Muscle of back (tissue), 11 donors: Measurements from ENCODE around the gene RPLP1. TPM values are rescaled to one million over a fixed set of nuclear protein-coding genes. Genes with fewer than 3 reads are reported as not detected.

Experiments
- DNase-seq, 3 donors: peaks; one replicate each; pipeline versions ENCODE4 v3.0.0 to v3.0.0-alpha.2; 2013
- polyA plus RNA-seq, 10 donors: library from polyadenylated mRNA; unstranded; fragments of 120-200 nt; gene quantifications; one replicate each; pipeline ENCODE4 v1.2.1, GENCODE V29; 2013; ENCODE audit not compliant: insufficient read length in 10 of 10

RPLP1 gene
- polyA plus RNA-seq, 10 donors = 2,594 to 4,870 (median 3,182) TPM

DNA sequence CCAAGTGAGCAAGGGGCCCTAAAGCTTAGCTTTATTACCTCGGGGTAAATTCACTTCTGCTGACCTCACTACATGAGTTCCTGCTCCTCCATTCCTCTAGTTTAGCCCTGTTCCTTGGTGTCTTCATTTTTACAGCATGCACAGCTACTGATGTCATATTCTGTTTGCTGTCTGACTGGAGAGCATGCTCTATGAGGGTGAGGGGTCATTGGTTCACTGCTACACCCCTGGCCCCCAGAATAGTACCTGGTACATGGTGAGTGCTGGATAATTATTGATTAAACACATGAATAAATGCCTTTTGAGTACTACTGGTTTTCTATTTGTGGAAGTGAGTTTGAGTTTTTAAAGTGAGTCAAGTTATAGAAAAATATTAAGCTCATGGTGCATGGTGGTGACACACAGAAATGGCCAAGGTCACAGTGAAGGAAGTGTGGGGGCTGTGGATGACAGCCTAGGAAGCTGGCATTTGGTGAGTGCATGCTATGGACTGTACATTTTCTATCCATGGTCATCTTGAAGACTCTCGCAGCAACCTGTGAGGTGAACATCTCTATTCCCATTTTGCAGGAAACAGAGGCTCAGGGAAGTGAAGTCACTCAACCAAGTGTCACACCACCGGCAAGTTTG, 34.0 kb downstream of the RPLP1 start:
- DNase-seq = no peak

DNA sequence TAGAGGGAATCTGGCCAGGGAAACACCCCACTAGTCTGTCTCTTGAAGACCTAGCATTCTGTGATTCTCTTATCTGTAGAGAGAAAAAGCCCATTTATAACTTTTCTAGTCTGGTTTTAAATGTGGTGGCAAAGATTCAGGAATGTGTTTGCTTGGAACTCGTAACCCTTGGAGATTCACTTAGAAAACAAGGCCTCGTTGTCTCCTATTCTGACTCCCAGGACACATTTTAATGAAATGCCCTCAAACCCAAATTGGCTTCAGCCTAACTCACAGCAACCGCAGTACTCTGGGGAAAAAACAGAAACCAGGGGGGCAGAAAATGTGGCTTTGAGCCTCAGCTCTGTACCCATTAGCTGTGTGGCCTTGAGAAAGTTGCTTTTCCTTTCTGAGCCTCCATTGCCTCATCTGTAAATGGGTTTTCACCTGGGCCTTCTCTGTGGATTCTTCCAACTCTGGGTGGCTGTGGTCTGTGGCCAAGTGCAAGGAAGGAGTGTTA, 36.5 kb downstream of the RPLP1 start:
- DNase-seq = peak in 1 of 3 donors; percentile 37

DNA sequence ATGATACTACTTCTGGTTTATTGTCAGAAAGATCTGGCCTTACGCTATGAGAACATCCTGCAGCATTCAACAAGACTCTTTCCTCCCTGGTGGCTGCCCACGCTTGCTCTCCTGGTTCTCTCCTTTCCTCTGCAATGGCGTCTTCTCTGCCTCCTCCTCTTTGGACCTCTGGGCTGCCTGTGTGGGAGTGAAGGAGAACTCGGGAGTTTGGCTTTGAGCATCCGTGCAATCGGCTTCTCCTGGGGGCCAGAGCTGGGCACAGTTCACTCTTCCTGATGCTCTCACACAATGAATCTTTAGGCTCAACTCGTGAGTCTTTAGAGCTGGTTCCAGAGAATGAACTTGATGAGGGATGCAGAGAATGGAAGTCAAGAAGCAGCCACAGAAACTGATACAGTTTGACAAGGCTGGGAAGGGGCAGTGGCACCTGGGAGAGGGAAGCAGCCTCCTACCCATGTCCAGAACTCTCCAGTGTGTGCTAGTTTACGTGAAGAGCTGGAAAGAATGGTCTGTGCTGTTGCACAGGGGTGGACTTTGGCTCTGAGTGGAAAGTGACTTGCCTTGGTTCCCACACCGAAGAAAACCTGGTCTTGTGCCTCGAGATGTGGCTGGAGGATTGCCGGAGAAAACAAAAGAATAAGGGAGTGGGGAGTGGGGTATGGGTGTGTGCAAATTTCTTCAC, 37.9 kb downstream of the RPLP1 start:
- DNase-seq = peak in 1 of 3 donors; percentile 58

DNA sequence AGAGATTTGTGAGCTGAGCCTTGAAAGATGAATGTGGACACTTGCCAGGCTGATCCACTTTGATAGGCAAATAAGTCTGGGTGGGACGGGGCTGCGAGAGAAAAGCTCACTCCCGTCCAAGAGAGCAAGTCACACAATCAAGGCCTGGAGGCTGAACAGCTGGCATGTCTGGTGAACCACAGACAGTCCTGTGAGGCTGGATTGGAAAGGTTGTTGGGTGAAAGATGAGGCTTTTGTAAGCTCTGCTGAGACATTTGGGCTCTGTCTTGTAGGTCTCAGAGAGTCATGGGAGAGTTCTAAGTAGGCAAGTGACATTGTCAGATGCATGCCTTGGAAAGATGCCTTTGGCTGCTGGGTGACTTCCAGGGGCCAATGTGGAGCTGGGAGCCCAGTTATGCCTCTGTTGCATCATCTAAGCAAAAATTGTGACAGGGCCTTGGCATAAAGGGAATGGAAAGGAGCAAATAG, 38.5 kb downstream of the RPLP1 start:
- peak in 1 of 3 donors; percentile 34 for DNase-seq

DNA sequence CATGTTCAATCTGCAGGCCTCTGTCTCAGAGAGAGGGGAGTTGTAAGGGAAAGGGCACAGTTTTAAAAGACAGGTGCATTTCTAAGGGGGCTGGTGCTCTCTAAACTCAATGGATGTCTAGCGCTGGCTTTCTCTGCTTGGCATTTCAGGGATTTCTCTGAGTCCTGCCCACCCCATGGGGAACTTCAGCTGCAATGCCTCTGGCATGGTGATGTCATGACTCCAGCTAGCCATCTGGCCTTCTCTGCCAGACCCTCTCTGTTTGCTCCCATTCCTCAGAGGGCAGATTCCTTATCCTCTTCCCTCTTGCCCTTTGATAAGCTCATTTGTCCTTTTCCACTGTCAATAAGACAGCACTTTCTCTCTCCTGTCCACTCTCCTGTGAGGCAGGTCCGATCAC, 40.8 kb downstream of the RPLP1 start:
- no peak for DNase-seq

DNA sequence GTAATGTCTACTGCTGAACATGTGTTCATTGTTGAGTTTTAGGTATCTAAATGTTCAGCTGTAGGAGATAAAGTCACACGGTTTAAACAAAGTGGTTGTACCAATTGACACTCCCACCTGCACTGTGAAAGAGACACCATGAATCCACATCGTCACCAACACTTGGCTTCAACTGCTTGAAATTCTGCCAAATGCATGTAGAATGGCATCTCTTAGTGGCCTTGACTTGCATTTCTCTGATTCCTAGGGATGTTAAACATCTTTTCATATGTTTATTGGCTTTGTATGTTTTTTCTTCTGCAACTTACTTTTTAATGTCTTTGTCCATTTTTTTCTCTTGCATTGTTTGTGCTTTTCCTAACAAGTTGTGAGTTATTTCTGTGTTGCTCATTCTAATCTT, 43.4 kb downstream of the RPLP1 start:
- DNase-seq = no peak

DNA sequence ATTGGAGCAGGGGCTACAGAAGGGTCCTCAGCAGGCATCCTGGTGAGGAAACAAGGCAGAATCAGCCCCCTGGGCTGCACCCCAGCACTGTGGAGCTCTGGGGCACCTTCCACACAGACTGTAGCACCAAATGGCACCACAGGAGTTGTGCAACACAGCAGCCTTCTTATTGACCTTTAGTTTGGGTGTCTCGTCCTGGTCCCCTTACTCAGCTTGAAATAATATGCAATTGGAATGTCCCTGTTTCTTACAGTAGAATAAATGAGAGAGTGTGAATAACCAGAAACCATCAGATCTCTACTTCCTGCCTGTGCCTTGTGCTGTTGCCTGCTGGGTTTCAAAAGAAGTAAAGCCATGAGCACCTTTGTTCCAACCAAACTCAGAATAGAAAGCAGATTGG, 44.5 kb downstream of the RPLP1 start:
- no peak for DNase-seq

DNA sequence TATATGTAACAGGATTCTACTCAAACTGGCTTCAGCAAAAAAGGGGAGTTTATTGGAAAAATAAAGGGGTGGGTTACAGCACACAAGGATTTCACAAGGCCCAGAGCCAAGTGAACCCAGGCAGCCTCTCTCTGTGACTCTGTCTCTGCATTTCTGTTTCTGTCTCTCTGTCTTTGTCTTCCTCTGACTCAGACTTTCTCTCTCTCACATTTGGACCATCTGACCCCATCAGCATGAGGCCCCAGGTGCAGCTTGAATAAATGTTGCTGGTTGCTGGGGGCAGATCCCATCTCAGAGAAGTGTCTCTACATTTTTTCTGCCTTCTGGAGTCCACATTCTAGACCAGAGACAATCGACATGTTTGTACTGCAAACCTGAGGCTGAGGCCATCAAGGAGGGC, 45.0 kb downstream of the RPLP1 start:
- no peak for DNase-seq

DNA sequence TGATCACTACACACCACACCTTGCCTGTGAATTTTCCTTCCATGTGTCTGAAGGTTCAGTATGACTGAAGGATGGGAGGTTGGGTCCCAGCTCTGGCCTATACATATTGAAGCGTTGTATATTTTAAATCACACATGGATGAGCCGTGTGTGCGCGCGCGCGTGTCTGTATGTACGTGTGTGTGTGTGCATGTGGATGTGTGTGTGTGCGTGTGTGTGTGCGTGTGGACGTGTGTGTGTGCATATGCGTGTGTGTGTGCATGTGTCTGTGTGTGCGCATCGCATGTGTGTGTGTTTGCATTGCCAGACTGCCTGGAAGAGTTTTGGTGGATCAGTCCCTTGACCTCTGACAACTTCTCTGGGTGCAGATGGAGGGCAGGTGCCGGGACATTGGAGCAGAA, 45.7 kb downstream of the RPLP1 start:
- DNase-seq = no peak

DNA sequence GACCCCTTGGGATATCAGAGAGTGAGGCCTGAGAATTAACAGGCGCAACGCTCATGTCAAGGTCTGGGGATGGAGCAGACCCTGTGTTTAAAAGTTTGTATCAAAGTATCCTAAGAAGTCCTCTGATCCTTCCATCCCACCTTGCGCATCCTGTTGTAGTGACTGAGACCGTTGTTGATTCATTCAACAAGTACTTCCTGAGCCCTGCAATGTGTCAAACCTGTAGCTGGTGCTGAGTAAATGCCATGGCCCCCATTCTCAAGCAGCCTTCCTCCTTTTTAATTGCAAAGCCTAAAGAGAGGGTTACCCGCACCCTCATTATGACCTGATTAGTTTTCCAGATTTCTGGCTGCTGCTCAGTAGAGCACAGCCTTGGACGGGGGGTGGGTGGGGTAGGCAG, 46.4 kb downstream of the RPLP1 start:
- no peak for DNase-seq

DNA sequence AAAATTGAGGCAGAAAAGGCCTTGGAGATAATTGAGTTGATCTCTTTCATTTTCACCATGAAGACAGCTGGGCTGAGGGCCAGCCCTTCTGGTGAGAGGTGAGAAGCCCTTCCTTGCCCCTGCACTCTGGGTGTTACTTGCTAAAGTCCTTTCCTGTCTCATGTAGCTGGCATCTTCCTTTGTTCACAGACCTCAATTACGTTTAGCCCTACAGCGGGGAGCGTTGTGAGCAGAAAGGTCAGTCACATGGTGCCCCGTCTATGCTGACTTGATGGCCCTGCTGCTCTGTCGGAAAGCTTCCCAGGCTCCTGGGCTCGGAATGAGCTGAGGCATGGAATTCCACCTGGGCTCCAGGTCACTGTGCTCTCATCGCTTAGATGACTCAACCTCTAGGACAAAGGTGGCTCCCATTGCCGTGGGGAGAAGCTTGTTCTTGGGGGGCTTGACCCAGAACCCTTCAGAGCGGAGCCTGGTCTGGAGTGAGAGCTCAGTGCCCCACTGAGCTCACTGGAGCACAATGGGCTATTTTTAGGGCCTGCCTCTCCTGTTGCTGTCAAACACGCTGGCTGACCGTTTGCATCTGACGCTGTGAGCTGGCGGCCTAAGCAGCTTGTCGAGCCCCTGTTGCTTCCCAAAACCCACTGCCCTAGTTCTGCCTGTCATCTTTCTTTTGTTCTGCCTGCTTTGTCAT, 47.0 kb downstream of the RPLP1 start:
- DNase-seq = peak in 1 of 3 donors; percentile 34

DNA sequence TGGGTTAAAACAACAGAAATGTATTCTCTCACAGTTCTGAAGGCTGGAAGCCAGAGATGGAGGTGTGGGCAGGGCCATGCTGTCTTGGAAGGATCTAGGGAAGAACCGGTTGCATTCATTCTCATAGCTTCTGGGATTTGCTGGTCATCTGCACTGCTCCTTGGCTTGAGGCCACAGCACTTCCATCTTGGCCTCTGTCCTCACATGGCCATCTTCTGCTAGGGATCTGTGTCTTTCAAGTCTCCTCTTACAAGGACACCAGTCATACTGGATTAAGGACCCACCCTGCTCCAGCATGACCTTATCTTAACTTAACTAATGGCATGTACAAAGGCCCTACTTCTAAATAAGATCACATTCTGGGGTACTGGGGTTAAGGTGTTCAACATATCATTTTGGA, 47.7 kb downstream of the RPLP1 start:
- DNase-seq = no peak

DNA sequence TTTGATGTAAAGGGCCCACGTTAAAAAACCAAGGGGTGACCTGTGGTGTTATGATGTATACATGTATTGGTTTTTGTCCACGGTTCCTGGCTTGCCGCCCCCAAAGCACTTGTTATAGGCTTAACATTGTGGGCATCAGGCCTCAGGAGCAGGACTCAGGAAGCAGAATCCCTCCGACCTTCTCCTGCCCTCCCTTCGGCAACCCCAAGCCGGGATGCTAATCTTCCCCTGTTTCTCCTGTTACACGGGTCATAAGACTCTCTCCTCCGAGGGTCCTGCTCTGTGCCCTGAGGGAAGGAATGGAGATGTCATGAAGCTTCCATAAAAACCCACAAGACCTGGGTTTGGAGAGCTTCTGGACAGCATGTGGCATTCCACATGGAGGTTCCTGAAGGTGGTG, 48.8 kb downstream of the RPLP1 start:
- DNase-seq = no peak

DNA sequence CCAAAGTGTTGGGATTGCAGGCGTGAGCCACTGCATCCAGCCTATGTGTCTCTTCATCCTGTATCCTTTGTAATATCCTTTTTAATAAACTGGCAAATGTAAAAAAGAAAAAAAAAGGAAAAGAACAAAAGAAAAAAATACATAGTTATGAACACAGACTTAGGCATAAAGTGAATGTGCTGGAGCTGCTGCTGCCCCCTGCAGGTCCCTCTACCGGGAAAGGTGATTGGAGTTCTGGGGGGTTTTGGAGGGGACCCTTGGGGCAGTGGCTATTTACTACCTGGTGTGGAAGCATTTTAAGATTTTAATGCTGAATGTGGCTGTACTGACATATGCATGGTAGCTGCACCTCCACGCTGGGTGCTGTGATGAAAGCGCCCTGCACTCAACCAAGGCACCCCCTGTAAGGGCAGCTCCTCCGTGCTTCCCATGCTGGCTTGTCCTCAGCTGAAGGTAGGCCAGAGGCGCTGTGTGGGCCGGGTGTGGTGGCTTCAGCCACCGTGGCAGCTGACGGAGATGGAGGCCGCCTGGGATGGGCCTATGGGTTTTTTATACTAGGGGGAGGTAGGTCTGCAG, 49.9 kb downstream of the RPLP1 start:
- no peak for DNase-seq

DNA sequence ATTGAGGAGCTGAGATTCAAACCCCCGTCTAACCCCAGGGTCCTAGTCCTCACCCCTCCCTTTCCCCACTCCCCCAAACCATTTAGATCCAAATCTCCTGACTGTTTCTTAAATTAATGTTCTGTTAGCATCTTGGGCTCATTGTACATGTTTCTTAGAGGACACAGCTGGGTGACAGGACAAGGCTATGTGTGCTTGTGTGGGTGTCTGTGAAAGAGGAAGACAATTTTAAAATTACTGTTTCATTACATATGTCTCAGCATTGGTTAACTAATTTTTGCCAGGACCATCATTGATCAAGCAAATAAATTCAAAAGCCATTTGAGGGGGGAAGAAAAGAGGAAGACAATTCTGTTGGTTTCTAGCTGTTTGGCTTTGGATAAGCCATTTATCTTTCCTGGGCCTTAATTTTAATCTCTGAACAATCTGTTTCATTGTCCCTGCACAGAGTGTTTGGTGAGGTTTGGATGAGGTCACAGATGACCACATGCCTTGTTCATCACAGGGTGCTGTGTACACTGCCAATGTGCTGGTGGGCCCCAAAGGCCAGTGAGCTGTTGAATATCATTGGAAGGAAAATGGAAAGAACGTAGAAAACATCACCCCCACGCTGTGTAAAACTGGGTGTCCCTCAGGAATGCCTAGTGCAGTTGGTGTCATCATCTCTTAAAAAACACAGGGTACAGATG, 51.9 kb downstream of the RPLP1 start:
- no peak for DNase-seq

Other genes with a start within 250 kb of the RPLP1 start
- under 1 TPM; 0.17 to 0.71 (median 0.41) TPM for gene PAQR5, start 153.9 kb upstream of the RPLP1 start, polyA plus RNA-seq
- gene KIF23, start 38.5 kb upstream of the RPLP1 start, polyA plus RNA-seq = 10 to 100 TPM; 12.7 to 30.1 (median 19.0) TPM